Measurements from ENCODE around the gene SLC2A1.

- TF ChIP-seq POLR2A (IDR thresholded peaks at IDR 0.05; ENCODE audit: low read depth, low read length): no peak
- no peak for TF ChIP-seq POLR2AphosphoS5 (IDR thresholded peaks at IDR 0.05; ENCODE audit: low read depth, low read length)
These were observed 5.2 kb downstream of the SLC2A1 start for GRCh38 chr1:42953182-42954180.
